H1 (cell line): ENCODE measurements around the gene NRXN3. TPM values are rescaled to one million over a fixed set of nuclear protein-coding genes. Genes with fewer than 3 reads are reported as not detected.

ENCODE experiments used
- CTCF ChIA-PET: fragments of 300-600 bp; sonication (Branson Sonifier 250); formaldehyde crosslinking; loops from one replicate; lab custom pipeline; 2021; ENCODE audit not compliant: partially characterized antibody; lab: Charles Lee
- POLR2A ChIA-PET: fragments of 300-600 bp; sonication (Branson Sonifier 250); formaldehyde crosslinking; loops from one replicate; lab custom pipeline; 2021; ENCODE audit warnings: inconsistent platforms; ENCODE audit not compliant: partially characterized antibody; lab: Charles Lee
- DNase-seq, 2 experiments: peaks; one replicate each; pipeline versions ENCODE4 v3.0.0 to v3.0.0-alpha.2; 2010 to 2022; ENCODE audit warnings: low spot score in 2 of 2, low read depth in 1 of 2, mixed read lengths in 1 of 2
- FAIRE-seq: peaks from 2 replicates; lab custom pipeline; 2011; peaks lifted over from hg19 to GRCh38; lab: Jason Lieb, UNC
- H2AFZ ChIP-seq: 2 replicates; pipeline ENCODE4 v1.8.1; 2012; ENCODE audit warnings: low read length, inconsistent platforms
- H2AK5ac ChIP-seq: 2 replicates; pipeline ENCODE4 v1.6.1; 2013; ENCODE audit warnings: low read depth, low read length
- H2BK120ac ChIP-seq: replicated peaks from 2 replicates; pipeline ENCODE3; 2013; ENCODE audit warnings: low read depth, low read length, inconsistent platforms
- H2BK12ac ChIP-seq: 2 replicates; pipeline ENCODE4 v1.6.1; 2013; ENCODE audit warnings: low read depth, low read length
- H2BK15ac ChIP-seq: 2 replicates; pipeline ENCODE4 v1.6.1; 2013; ENCODE audit warnings: low read length
- H2BK20ac ChIP-seq: 2 replicates; pipeline ENCODE4 v1.6.1; 2013; ENCODE audit warnings: low read length
- H2BK5ac ChIP-seq: 2 replicates; pipeline ENCODE4 v1.6.1; 2013; ENCODE audit warnings: low read depth, low read length
- H3K14ac ChIP-seq: 2 replicates; pipeline ENCODE4 v1.6.1; 2013; ENCODE audit warnings: inconsistent platforms; ENCODE audit not compliant: insufficient read length
- H3K18ac ChIP-seq: 2 replicates; pipeline ENCODE4 v1.6.1; 2013; ENCODE audit warnings: low read length; ENCODE audit errors: extremely low read depth
- H3K23ac ChIP-seq: 2 replicates; pipeline ENCODE4 v1.6.1; 2013; ENCODE audit warnings: inconsistent platforms; ENCODE audit not compliant: insufficient read length
- H3K23me2 ChIP-seq: 2 replicates; pipeline ENCODE4 v1.6.1; 2013; ENCODE audit warnings: low read depth, low read length
- H3K27ac ChIP-seq: 2 replicates; pipeline ENCODE4 v1.6.1; 2011; ENCODE audit warnings: low read depth, low read length, inconsistent platforms
- H3K27me3 ChIP-seq, 4 experiments: replicated peaks in 1 of 4; 1 replicate in 1 of 4; 2 replicates in 3 of 4; pipeline versions ENCODE4 v1.6.1 to v1.8.1; 2011 to 2013; ENCODE audit warnings: low read length in 3 of 4, mild to moderate bottlenecking in 3 of 4, inconsistent platforms in 2 of 4, mixed read lengths in 2 of 4, moderate library complexity in 1 of 4; ENCODE audit not compliant: control insufficient read depth in 3 of 4, insufficient read depth in 3 of 4; ENCODE audit errors: extremely low read depth in 1 of 4
- H3K36me3 ChIP-seq, 4 experiments: 2 replicates each; pipeline versions ENCODE4 v1.6.1 to v1.8.1; 2011 to 2013; ENCODE audit warnings: mild to moderate bottlenecking in 4 of 4, low read length in 3 of 4, moderate library complexity in 2 of 4, control low read depth in 1 of 4, inconsistent platforms in 1 of 4; ENCODE audit not compliant: insufficient read depth in 4 of 4, control insufficient read depth in 2 of 4
- H3K4ac ChIP-seq: replicated peaks from 2 replicates; pipeline ENCODE3; 2013; ENCODE audit warnings: low read length, low read depth, mixed read lengths, inconsistent platforms; ENCODE audit not compliant: insufficient read length
- H3K4me1 ChIP-seq, 4 experiments: replicated peaks in 1 of 4; 1 replicate in 1 of 4; 2 replicates in 3 of 4; pipeline versions ENCODE4 v1.6.1 to v1.8.1; 2011 to 2013; ENCODE audit warnings: low read length in 3 of 4, inconsistent platforms in 2 of 4, mixed read lengths in 1 of 4; ENCODE audit not compliant: insufficient read depth in 4 of 4, control insufficient read depth in 3 of 4
- H3K4me2 ChIP-seq, 2 experiments: 2 replicates each; pipeline versions ENCODE4 v1.6.1 to v1.8.1; 2011 to 2013; ENCODE audit warnings: low read depth in 2 of 2, low read length in 2 of 2, control low read depth in 1 of 2, inconsistent platforms in 1 of 2, mild to moderate bottlenecking in 1 of 2; ENCODE audit not compliant: insufficient read depth in 1 of 2
- H3K4me3 ChIP-seq, 4 experiments: fragments of 200-600, 300-600 bp in 1 of 4; sonication (generic), shearing (Covaris generic), sonication (Bioruptor Twin) in 1 of 4; 2 replicates each; pipeline versions ENCODE4 v1.5.1 to v1.8.1; 2011 to 2016; ENCODE audit warnings: low read length in 4 of 4, low read depth in 3 of 4, control low read depth in 2 of 4, inconsistent platforms in 2 of 4, mild to moderate bottlenecking in 2 of 4, mixed read lengths in 1 of 4, moderate library complexity in 1 of 4; ENCODE audit not compliant: insufficient read depth in 2 of 4; ENCODE audit errors: extremely low read depth in 1 of 4
- H3K56ac ChIP-seq: replicated peaks from 2 replicates; pipeline ENCODE3; 2013; ENCODE audit warnings: low read depth, mild to moderate bottlenecking, mixed read lengths, low read length, inconsistent platforms; ENCODE audit not compliant: insufficient read length
- H3K79me1 ChIP-seq: 2 replicates; pipeline ENCODE4 v1.6.1; 2013; ENCODE audit warnings: low read depth, low read length, control low read depth
- H3K79me2 ChIP-seq, 2 experiments: 2 replicates each; pipeline versions ENCODE4 v1.6.1 to v1.8.1; 2012 to 2013; ENCODE audit warnings: low read length in 2 of 2, mild to moderate bottlenecking in 2 of 2, inconsistent platforms in 1 of 2; ENCODE audit not compliant: insufficient read depth in 2 of 2, control insufficient read depth in 1 of 2
- H3K9ac ChIP-seq, 4 experiments: replicated peaks in 1 of 4; 1 replicate in 1 of 4; 2 replicates in 3 of 4; pipeline versions ENCODE4 v1.6.1 to v1.8.1; 2011 to 2013; ENCODE audit warnings: low read depth in 3 of 4, low read length in 3 of 4, control low read depth in 2 of 4, mild to moderate bottlenecking in 2 of 4, moderate library complexity in 2 of 4, inconsistent platforms in 1 of 4; ENCODE audit errors: extremely low read depth in 1 of 4
- H3K9me3 ChIP-seq, 2 experiments: 2 replicates each; pipeline versions ENCODE4 v1.6.1 to v1.8.1; 2012 to 2013; ENCODE audit warnings: mild to moderate bottlenecking in 2 of 2, moderate library complexity in 2 of 2, control low read depth in 1 of 2, inconsistent platforms in 1 of 2, low read depth in 1 of 2, low read length in 1 of 2, mixed read lengths in 1 of 2; ENCODE audit not compliant: insufficient read depth in 2 of 2
- H4K20me1 ChIP-seq, 2 experiments: replicated peaks in 1 of 2; 2 replicates each; pipeline versions ENCODE3 to v1.8.1; 2011 to 2013; ENCODE audit warnings: inconsistent platforms in 2 of 2, low read length in 2 of 2, mild to moderate bottlenecking in 1 of 2; ENCODE audit not compliant: insufficient read depth in 2 of 2, control insufficient read depth in 1 of 2
- H4K5ac ChIP-seq: 2 replicates; pipeline ENCODE4 v1.6.1; 2013; ENCODE audit warnings: low read length, low read depth, mixed read lengths, inconsistent platforms; ENCODE audit not compliant: insufficient read length
- H4K8ac ChIP-seq: 2 replicates; pipeline ENCODE4 v1.8.0; 2013; ENCODE audit warnings: mild to moderate bottlenecking, moderate library complexity, low read length, inconsistent platforms; ENCODE audit not compliant: insufficient read depth; ENCODE audit errors: extremely low read depth
- H4K91ac ChIP-seq: replicated peaks from 2 replicates; pipeline ENCODE3; 2013; ENCODE audit warnings: low read length, mixed read lengths, inconsistent platforms; ENCODE audit not compliant: insufficient read length
- BCL11A ChIP-seq, 2 experiments: IDR thresholded peaks; one replicate each; pipeline ENCODE4 v1.6.1; 2011; ENCODE audit warnings: low read depth in 2 of 2, low read length in 2 of 2, mild to moderate bottlenecking in 2 of 2
- CEBPB ChIP-seq: IDR thresholded peaks from 2 replicates; pipeline ENCODE4 v1.6.1; 2012; ENCODE audit warnings: low read depth, low read length
- CREB1 ChIP-seq: IDR thresholded peaks from 2 replicates; pipeline ENCODE4 v1.6.1; 2012; ENCODE audit warnings: inconsistent platforms
- EP300 ChIP-seq, 2 experiments: IDR thresholded peaks; 1 replicate in 1 of 2; 2 replicates in 1 of 2; pipeline ENCODE4 v1.6.1; 2011 to 2012; ENCODE audit warnings: low read depth in 2 of 2, low read length in 2 of 2, mild to moderate bottlenecking in 2 of 2, borderline replicate concordance in 1 of 2, inconsistent platforms in 1 of 2, moderate library complexity in 1 of 2
- NANOG ChIP-seq: IDR thresholded peaks from 2 replicates; pipeline ENCODE4 v1.6.1; 2011; ENCODE audit warnings: low read length, low read depth, mild to moderate bottlenecking, inconsistent platforms; ENCODE audit not compliant: insufficient read depth, poor library complexity, severe bottlenecking
- SP1 ChIP-seq: IDR thresholded peaks from 2 replicates; pipeline ENCODE4 v1.6.1; 2011; ENCODE audit warnings: low read depth, low read length
- SP2 ChIP-seq: IDR thresholded peaks from 2 replicates; pipeline ENCODE4 v1.6.1; 2012; ENCODE audit warnings: mild to moderate bottlenecking, low read length, inconsistent platforms
- SRF ChIP-seq: IDR thresholded peaks from 2 replicates; pipeline ENCODE4 v1.6.1; 2011; ENCODE audit warnings: mild to moderate bottlenecking, low read depth, low read length, moderate library complexity
- TBP ChIP-seq: IDR thresholded peaks from 2 replicates; pipeline ENCODE4 v1.6.1; 2011; ENCODE audit warnings: low read depth, low read length, improper control_type of control experiment
- TCF12 ChIP-seq: IDR thresholded peaks from 2 replicates; pipeline ENCODE4 v1.6.1; 2011; ENCODE audit warnings: low read depth, mild to moderate bottlenecking, low read length
- WGBS, 2 experiments: shearing (Covaris generic) in 1 of 2; methylation state at CpG; one replicate each; pipeline versions ENCODE4 v1.1.6 to v1.1.7; 2013 to 2015; ENCODE audit warnings: low lambda C conversion rate in 2 of 2, mixed read lengths in 2 of 2, inconsistent platforms in 1 of 2, low coverage in 1 of 2, missing lambda C conversion rate in 1 of 2; ENCODE audit not compliant: insufficient replicate concordance in 2 of 2, insufficient coverage in 1 of 2, insufficient read length in 1 of 2; ENCODE audit errors: extremely low coverage in 1 of 2, missing lambda C conversion rate in 1 of 2; 5-methylcytosine and 5-hydroxymethylcytosine counted together
- polyA plus RNA-seq, 7 experiments: library from polyadenylated mRNA; depleted of rRNA in 3 of 7; stranded (reverse) in 5 of 7; unstranded in 2 of 7; fragments of >200 nt in 5 of 7; fragments of 200-250 nt in 2 of 7; gene quantifications; 1 replicate in 5 of 7; 2 replicates in 1 of 7; 4 replicates in 1 of 7; pipeline versions ENCODE4 v1.2.1 to v1.2.3, GENCODE V29; 2011 to 2013; ENCODE audit warnings: missing spikeins in 2 of 7, mixed read lengths in 2 of 7
- total RNA-seq: library from RNA; stranded (reverse); fragmentation: NEBNext Ultra II Directional; extraction: Animal tissue kit (Norgen Biotek cat#: 25700); gene quantifications from 2 replicates; pipeline ENCODE4 v1.2.1, GENCODE V29; 2021

NRXN3 gene
- total and polyA plus RNA-seq, 2 of the 8 experiments (the other 6 are each of a cell fraction or from before 2014, with no cell fraction given) = 2.6 to 4.1 TPM

DNA sequence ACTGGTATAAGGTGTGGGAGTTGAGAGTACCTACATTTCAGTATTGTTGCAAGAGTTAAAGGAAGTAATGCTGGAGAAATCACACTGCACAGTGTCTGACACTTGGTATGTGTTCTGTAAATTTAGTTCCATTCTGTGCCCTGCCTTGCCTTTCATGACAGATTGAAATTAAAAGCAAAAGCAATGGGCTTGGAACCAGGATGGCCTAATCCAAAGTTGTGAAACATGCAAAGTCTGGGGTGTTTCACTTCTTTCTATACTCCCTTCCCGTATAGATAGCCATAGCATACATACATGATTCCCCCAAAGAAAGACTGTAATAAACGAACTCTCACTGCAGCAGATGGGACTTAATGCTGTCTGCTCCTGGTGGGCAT is 281.1 kb downstream of the NRXN3 start:
- H2BK5ac ChIP-seq = no peak overlapping the region
- CTCF ChIA-PET = interaction anchor here (1.0 to 2.5 kb wide), 11 partner anchors 11 to 384 kb away, joined by 3 to 27 read pairs (median 4); no protein-coding TSS in a partner anchor
- WGBS, 2 experiments = 80% methylated on average over 2 of the region's 2 CpGs; no CpG with 5 or more reads in 1 of the 2 experiments

More for the DNA sequence above, 281.1 kb downstream of the NRXN3 start:
- H3K36me3 ChIP-seq = no peaks in the 10 kb centered on the region
- no peaks in the 10 kb centered on the region for H3K4me1 ChIP-seq
- FAIRE-seq = no peak
- no peak overlapping the region for H4K8ac ChIP-seq
- H3K18ac ChIP-seq = no peak overlapping the region
- no peak overlapping the region for H3K4me3 ChIP-seq
- H3K4me2 ChIP-seq = no peak overlapping the region
- no peak overlapping the region for H3K56ac ChIP-seq
- H3K27me3 ChIP-seq = no peaks in the 10 kb centered on the region
- no peak overlapping the region for H3K27ac ChIP-seq
- H4K91ac ChIP-seq = no peak overlapping the region
- H3K23ac ChIP-seq = no peak overlapping the region
- H3K14ac ChIP-seq = no peak overlapping the region
- H2BK12ac ChIP-seq = no peak overlapping the region
- H4K20me1 ChIP-seq = no peaks in the 10 kb centered on the region
- no peaks in the 10 kb centered on the region for H3K9me3 ChIP-seq
- DNase-seq = no peak
- H3K79me2 ChIP-seq = no peaks in the 10 kb centered on the region
- H3K79me1 ChIP-seq = no peaks in the 10 kb centered on the region
- POLR2A ChIA-PET = no interaction called here
- no peaks in the 10 kb centered on the region for H3K23me2 ChIP-seq
- H2BK120ac ChIP-seq = no peak overlapping the region
- H2AK5ac ChIP-seq = no peak overlapping the region
- no peak overlapping the region for H2BK15ac ChIP-seq
- no peak overlapping the region for H2AFZ ChIP-seq
- no peak overlapping the region for H4K5ac ChIP-seq
- H3K9ac ChIP-seq = no peak overlapping the region
- H2BK20ac ChIP-seq = no peak overlapping the region
- no peak overlapping the region for H3K4ac ChIP-seq
- TF ChIP-seq TBP = no peak
- no peak for TF ChIP-seq CREB1
- no peak for TF ChIP-seq EP300 (IDR thresholded peaks at IDR 0.05; ENCODE audit: borderline replicate concordance in 1 of 2, low read depth in 2 of 2, low read length in 2 of 2)
- no peak for TF ChIP-seq BCL11A (IDR thresholded peaks at IDR 0.05; ENCODE audit: low read depth in 2 of 2, low read length in 2 of 2)
- no peak for TF ChIP-seq SRF
- no peak for TF ChIP-seq CEBPB
- no peak for TF ChIP-seq SP2
- no peak for TF ChIP-seq SP1
- TF ChIP-seq NANOG = no peak
- no peak for TF ChIP-seq TCF12
